Neural progenitor cell (in vitro differentiated cells): ENCODE measurements around the gene TEKTIP1. TPM values are rescaled to one million over a fixed set of nuclear protein-coding genes. Genes with fewer than 3 reads are reported as not detected.

Source experiments
- DNase-seq: peaks from one replicate; pipeline ENCODE4 v3.0.0-alpha.2; 2016; ENCODE audit warnings: low spot score
- H2AFZ ChIP-seq: fragments of 200-600 bp; sonication (generic); replicated peaks from 2 replicates; pipeline ENCODE4 v1.6.1; 2016; ENCODE audit warnings: antibody characterized with exemption
- H3F3A ChIP-seq: fragments of 200-600 bp; sonication (generic); 2 replicates; pipeline ENCODE4 v1.6.1; 2016; ENCODE audit warnings: antibody characterized with exemption, low read depth
- H3K27ac ChIP-seq: fragments of 200-600 bp; sonication (generic); 2 replicates; pipeline ENCODE4 v1.5.1; 2016; ENCODE audit warnings: mild to moderate bottlenecking
- H3K27me3 ChIP-seq: fragments of 200-600 bp; sonication (generic); 2 replicates; pipeline ENCODE4 v1.6.1; 2016; ENCODE audit warnings: mild to moderate bottlenecking, moderate library complexity
- H3K36me3 ChIP-seq: fragments of 200-600 bp; sonication (generic); 2 replicates; pipeline ENCODE4 v1.5.1; 2016
- H3K4me1 ChIP-seq: fragments of 200-600 bp; sonication (generic); 2 replicates; pipeline ENCODE4 v1.6.1; 2016; ENCODE audit warnings: mixed run types
- H3K4me2 ChIP-seq: fragments of 200-600 bp; sonication (generic); 2 replicates; pipeline ENCODE4 v1.6.1; 2016
- H3K4me3 ChIP-seq: fragments of 200-600 bp; sonication (generic); 2 replicates; pipeline ENCODE4 v1.5.1; 2016
- H3K79me2 ChIP-seq: fragments of 200-600 bp; sonication (generic); 2 replicates; pipeline ENCODE4 v1.6.1; 2016; ENCODE audit warnings: low read depth
- H3K9ac ChIP-seq: fragments of 200-600 bp; sonication (generic); 2 replicates; pipeline ENCODE4 v1.6.1; 2016
- H3K9me3 ChIP-seq: fragments of 200-600 bp; sonication (generic); 2 replicates; pipeline ENCODE4 v1.5.1; 2016; ENCODE audit warnings: low read depth
- H4K20me1 ChIP-seq: fragments of 200-600 bp; sonication (generic); 2 replicates; pipeline ENCODE4 v1.6.1; 2016; ENCODE audit warnings: low read depth
- H3K27ac Mint-ChIP-seq: 3 replicates; pipeline ENCODE4 v1.8.0; 2021; ENCODE audit warnings: mixed read lengths
- H3K27me3 Mint-ChIP-seq: 2 replicates; pipeline ENCODE4 v1.8.0; 2022; ENCODE audit warnings: low read depth, mild to moderate bottlenecking, inconsistent platforms, moderate library complexity, mixed read lengths; ENCODE audit not compliant: insufficient read depth
- H3K36me3 Mint-ChIP-seq: 3 replicates; pipeline ENCODE4 v1.8.0; 2021; ENCODE audit warnings: mixed read lengths
- H3K4me1 Mint-ChIP-seq: 3 replicates; pipeline ENCODE4 v1.8.0; 2021; ENCODE audit warnings: mixed read lengths
- H3K4me3 Mint-ChIP-seq: 3 replicates; pipeline ENCODE4 v1.8.0; 2021; ENCODE audit warnings: mild to moderate bottlenecking, moderate library complexity, mixed read lengths
- H3K9me3 Mint-ChIP-seq: 3 replicates; pipeline ENCODE4 v1.8.0; 2020; ENCODE audit warnings: mixed read lengths
- EZH2 ChIP-seq: fragments of 200-600 bp; sonication (generic); IDR thresholded peaks from 2 replicates; pipeline ENCODE4 v1.6.1; 2017; ENCODE audit warnings: antibody characterized with exemption, mild to moderate bottlenecking, moderate library complexity
- EZH2phosphoT487 ChIP-seq: fragments of 200-600 bp; sonication (generic); IDR thresholded peaks from 2 replicates; pipeline ENCODE4 v1.6.1; 2017; ENCODE audit warnings: antibody characterized with exemption
- total RNA-seq: library from RNA; depleted of rRNA; stranded (reverse); fragments of >200 nt; gene quantifications from 2 replicates; pipeline ENCODE4 v1.2.3, GENCODE V29; 2015; ENCODE audit warnings: low replicate concordance
- TF ChIP-seq, protein P1 (sequence below): fragments of 200-600 bp; sonication (generic); IDR thresholded peaks from 2 replicates; pipeline ENCODE4 v1.5.1; 2017; ENCODE audit warnings: antibody characterized with exemption, mild to moderate bottlenecking

The TEKTIP1 gene
- total RNA-seq, 1 donor from 2014 or later, result not detected

DNA sequence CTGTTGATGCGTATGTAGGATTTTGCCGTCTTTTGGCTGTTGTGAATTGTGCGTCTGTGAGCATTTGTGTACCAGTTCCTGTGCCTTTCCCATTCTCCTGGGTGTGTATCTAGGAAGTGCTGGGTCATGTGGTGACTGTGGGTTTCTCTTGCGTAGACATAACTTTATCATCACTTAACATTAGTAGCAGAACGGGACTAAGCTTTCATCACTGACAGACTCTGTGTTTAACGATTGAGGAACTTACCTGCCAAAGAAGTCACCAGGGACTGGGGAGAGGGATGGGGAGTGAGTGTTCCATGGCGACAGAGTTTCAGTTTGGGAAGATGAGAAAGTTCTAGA, 17.9 kb upstream of the TEKTIP1 start:
- Mint-ChIP-seq H3K36me3 (peaks cover 9% of the 10 kb centered on the region), H3K27me3 (no peaks in the 10 kb centered on the region), H3K4me1 (peaks cover 6% of the 10 kb centered on the region), H3K27ac (no peak overlapping the region), H3K4me3 (no peak overlapping the region), H3K9me3 (no peaks in the 10 kb centered on the region)
- no peak overlapping the region for H2AFZ ChIP-seq
- H3K27me3 ChIP-seq, result no peaks in the 10 kb centered on the region
- H4K20me1 ChIP-seq, result peaks cover 97% of the 10 kb centered on the region
- DNase-seq, result no peak
- no peaks in the 10 kb centered on the region for H3K36me3 ChIP-seq
- TF ChIP-seq, protein P1, sequence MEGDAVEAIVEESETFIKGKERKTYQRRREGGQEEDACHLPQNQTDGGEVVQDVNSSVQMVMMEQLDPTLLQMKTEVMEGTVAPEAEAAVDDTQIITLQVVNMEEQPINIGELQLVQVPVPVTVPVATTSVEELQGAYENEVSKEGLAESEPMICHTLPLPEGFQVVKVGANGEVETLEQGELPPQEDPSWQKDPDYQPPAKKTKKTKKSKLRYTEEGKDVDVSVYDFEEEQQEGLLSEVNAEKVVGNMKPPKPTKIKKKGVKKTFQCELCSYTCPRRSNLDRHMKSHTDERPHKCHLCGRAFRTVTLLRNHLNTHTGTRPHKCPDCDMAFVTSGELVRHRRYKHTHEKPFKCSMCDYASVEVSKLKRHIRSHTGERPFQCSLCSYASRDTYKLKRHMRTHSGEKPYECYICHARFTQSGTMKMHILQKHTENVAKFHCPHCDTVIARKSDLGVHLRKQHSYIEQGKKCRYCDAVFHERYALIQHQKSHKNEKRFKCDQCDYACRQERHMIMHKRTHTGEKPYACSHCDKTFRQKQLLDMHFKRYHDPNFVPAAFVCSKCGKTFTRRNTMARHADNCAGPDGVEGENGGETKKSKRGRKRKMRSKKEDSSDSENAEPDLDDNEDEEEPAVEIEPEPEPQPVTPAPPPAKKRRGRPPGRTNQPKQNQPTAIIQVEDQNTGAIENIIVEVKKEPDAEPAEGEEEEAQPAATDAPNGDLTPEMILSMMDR, result no peak
- TF ChIP-seq EZH2phosphoT487 (no peak), EZH2 (no peak)
- H3F3A ChIP-seq, result no peaks in the 10 kb centered on the region
- H3K4me1 ChIP-seq, result peaks cover 4% of the 10 kb centered on the region
- no peak overlapping the region for H3K27ac ChIP-seq
- no peak overlapping the region for H3K9ac ChIP-seq
- no peaks in the 10 kb centered on the region for H3K9me3 ChIP-seq
- no peak overlapping the region for H3K4me3 ChIP-seq
- peaks cover 53% of the 10 kb centered on the region for H3K79me2 ChIP-seq
- no peak overlapping the region for H3K4me2 ChIP-seq

DNA sequence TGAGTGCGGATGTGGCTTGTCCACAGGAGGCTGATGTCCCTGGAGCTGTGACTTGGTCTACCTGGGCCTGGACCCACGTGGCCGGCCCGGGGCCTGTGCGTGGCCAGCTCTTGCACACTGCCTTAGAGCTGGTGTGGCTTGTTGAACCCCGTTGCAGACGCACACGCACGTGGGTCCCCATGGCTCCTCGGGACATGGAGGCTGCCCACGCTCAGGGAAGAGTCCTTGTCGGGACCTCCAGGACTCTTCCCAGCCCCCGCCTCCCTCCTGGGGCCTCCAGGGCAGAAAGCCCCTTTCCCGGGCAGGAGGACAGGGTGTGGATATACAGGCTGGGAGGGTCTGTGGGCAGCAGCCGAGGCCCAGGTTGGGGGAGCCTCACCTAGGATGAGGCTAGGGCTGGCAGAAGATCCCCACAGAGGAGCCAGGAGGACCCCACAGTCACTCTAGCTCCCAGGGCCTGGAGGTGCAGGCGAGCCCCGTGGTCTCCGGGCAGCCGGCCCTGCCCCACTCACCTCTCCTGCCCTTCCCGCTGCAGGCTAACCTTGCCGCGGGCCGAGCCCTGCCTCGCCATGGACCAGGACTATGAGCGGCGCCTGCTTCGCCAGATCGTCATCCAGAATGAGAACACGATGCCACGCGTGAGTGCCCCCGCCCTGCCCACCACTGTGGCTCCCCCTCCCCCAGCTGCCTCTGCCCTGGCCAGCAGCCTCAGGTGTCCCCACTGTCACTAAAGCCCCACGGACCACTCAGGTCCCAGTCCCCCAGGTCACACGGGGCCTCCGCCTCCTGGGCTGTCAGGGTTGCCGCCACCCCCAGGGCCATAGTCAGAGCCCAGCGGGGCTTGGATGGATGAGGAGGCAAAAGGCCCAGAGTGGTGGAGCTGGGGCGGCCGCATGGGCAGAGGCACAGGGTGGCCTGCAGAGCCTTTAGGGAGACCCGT, 16.3 kb upstream of the TEKTIP1 start:
- Histone ChIP-seq H3K9ac (no peak overlapping the region), H3K27ac (no peak overlapping the region), H3F3A (no peaks in the 10 kb centered on the region), H3K36me3 (no peaks in the 10 kb centered on the region), H3K27me3 (no peaks in the 10 kb centered on the region), H3K4me1 (peaks cover 4% of the 10 kb centered on the region), H3K4me3 (no peak overlapping the region), H3K4me2 (no peak overlapping the region), H3K79me2 (peaks cover 37% of the 10 kb centered on the region), H2AFZ (no peak overlapping the region), H4K20me1 (peaks cover 91% of the 10 kb centered on the region), H3K9me3 (no peaks in the 10 kb centered on the region)
- TF ChIP-seq, protein P1, result no peak
- no peak for TF ChIP-seq EZH2phosphoT487
- TF ChIP-seq EZH2, result no peak
- no peak overlapping the region for H3K4me3 Mint-ChIP-seq
- H3K27me3 Mint-ChIP-seq, result no peaks in the 10 kb centered on the region
- no peak for DNase-seq
- peaks cover 13% of the 10 kb centered on the region for H3K36me3 Mint-ChIP-seq
- no peak overlapping the region for H3K27ac Mint-ChIP-seq
- H3K9me3 Mint-ChIP-seq, result no peaks in the 10 kb centered on the region
- H3K4me1 Mint-ChIP-seq, result peaks cover 6% of the 10 kb centered on the region

DNA sequence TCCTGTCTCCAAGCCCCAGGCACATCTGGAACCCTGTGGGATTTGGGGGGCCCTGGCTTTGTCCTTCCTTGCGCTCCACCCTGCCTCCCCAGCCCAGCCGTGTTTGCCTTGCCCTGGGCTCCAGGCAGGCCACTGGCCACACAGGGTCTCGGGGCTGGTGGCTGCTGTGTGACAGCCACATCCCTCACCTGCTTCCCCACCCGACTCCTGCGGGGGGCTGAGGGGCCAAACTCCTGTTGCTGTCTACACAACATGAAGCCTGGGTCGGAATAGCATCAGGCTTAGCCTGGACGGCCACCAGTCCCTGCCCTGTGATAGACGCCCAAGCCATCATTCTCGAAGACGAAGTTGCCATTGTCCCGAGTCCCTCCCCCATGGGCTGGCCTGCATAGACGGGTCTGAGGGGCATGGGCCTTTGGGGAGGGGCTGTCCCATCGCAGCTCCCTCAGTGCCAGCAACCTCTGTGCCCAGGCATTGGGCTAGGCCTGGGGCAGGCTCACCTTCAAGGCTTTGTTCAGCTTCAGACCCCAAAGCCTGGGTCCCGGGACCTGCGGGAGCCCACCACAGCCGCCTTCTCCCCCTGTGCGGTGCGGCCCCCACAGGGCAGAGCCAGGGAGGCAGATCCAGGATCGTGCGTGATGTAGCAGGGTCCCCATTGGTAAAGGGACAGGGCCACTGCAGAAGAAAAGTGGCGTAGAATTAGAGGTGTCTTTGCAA, 15.5 kb upstream of the TEKTIP1 start:
- Mint-ChIP-seq H3K36me3 (peaks cover 13% of the 10 kb centered on the region), H3K9me3 (no peaks in the 10 kb centered on the region), H3K4me1 (peaks cover 5% of the 10 kb centered on the region), H3K4me3 (no peak overlapping the region), H3K27ac (no peak overlapping the region), H3K27me3 (no peaks in the 10 kb centered on the region)
- Histone ChIP-seq H4K20me1 (peaks cover 83% of the 10 kb centered on the region), H3K9me3 (no peaks in the 10 kb centered on the region), H3K4me1 (no peaks in the 10 kb centered on the region), H3K27me3 (no peaks in the 10 kb centered on the region), H3F3A (no peaks in the 10 kb centered on the region), H3K4me3 (no peak overlapping the region), H3K79me2 (peaks cover 28% of the 10 kb centered on the region), H3K36me3 (no peaks in the 10 kb centered on the region), H3K4me2 (no peak overlapping the region), H3K9ac (no peak overlapping the region), H3K27ac (no peak overlapping the region), H2AFZ (no peak overlapping the region)
- TF ChIP-seq, protein P1, result no peak
- no peak for TF ChIP-seq EZH2phosphoT487
- no peak for TF ChIP-seq EZH2
- DNase-seq, result no peak
